Head of caudate nucleus (tissue), 42 donors: ENCODE measurements around the gene RBMY1F.
"Not testable (repeated sequence)": the region's sequence is repeated elsewhere in the genome, so short reads cannot be mapped to it uniquely, and the experiment has no call there.

Experiments used
- DNase-seq, 42 donors: peaks; one replicate each; pipeline versions ENCODE4 v3.0.0 to v3.0.0-alpha.2; 2020 to 2021; ENCODE audit warnings: mixed read lengths in 7 of 42
- intact Hi-C: fragments of 100-400 bp; cut with DNase I; formaldehyde crosslinking; loops from one replicate; pipeline ENCODE4 v1.15.0; 2022

The RBMY1F gene

GRCh38 chrY:22182823-22183222 lies at the start of gene RBMY1F:
Gene RBMY1F, minus strand, starts transcription at chrY:22182923. Its CDS starts 1,954 bp downstream, at chrY:22180969.
- intact Hi-C loops, DNase-seq: not testable (repeated sequence)

DNA sequence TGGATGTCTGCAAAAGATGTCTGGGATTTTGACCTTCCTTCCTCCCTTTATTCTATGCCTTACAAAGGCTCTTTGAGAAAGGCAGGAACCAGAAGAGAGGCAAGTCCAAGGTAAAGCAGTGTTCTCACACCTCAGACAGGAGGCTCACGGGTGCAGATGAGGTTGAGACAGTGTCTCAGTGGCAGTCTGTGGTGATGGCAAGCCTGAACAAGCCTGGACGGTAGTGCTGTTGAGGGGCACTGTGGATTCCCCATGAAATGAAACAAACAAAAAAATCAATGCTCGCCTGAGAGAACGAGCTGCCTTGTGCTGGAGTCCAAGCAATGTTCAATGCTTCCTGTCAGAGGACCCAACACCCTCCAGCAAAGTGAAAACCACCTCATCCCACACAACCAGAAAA lies 31.6 kb downstream of the RBMY1F start:
- intact Hi-C loops, DNase-seq: not testable (repeated sequence)

DNA sequence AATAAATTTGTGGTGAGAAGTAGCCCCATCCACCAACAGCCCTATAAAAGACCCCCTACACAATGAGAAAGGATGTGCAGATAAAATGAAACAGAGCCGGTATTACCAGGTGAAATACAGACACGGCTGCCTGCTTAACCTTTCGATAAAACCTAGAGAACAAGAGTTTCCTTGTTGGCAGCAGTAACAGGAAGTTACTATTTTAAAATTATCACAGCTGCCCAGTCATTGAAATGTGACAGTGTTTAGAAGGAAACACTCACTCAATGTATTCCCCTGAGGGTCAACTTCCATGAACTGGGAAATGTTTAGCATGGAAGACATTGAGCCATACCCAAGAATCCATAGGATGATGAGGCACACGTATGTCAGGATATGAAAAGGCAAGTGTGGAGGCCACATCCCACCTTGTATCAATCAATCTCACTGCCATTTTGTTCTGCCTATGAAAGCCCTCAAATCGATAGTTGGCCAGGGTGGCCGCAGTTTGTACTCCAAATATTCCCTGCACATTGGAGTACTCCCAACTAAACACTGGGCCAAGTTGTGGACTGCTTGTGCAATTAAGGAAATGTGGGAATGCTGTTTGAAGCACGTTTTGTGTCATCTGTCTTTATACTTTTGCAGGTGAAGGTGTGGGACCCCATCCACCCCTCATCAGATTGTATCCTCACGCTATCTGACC lies 41.6 kb downstream of the RBMY1F start:
- intact Hi-C loops, DNase-seq: not testable (repeated sequence)

- DNase-seq, intact Hi-C loops: not testable (repeated sequence)
These were observed 48.0 kb downstream of the RBMY1F start for GRCh38 chrY:22134719-22135118.

- intact Hi-C loops, DNase-seq: not testable (repeated sequence)
These were observed 52.2 kb downstream of the RBMY1F start for GRCh38 chrY:22130494-22130893.
